Osteoblast (primary cell): ENCODE results near the gene FAM9C. TPM values are rescaled to one million over a fixed set of nuclear protein-coding genes. Genes with fewer than 3 reads are reported as not detected.

Experiments used
- DNase-seq: peaks from one replicate; pipeline ENCODE4 v3.0.0; 2011; ENCODE audit warnings: low spot score, mixed read lengths; ENCODE audit not compliant: insufficient read length; ENCODE audit errors: missing footprints
- H2AFZ ChIP-seq: 2 replicates; pipeline ENCODE4 v1.6.0; 2011; ENCODE audit warnings: mild to moderate bottlenecking, low read length
- H3K27ac ChIP-seq: 2 replicates; pipeline ENCODE4 v1.5.1; 2011; ENCODE audit warnings: mild to moderate bottlenecking, low read depth, low read length, moderate library complexity
- H3K27me3 ChIP-seq: 2 replicates; pipeline ENCODE4 v1.6.0; 2012; ENCODE audit warnings: mild to moderate bottlenecking, control low read depth, inconsistent platforms, low read length, moderate library complexity; ENCODE audit not compliant: insufficient read depth
- H3K36me3 ChIP-seq: 2 replicates; pipeline ENCODE4 v1.5.1; 2011; ENCODE audit warnings: mild to moderate bottlenecking, low read length, control low read depth, moderate library complexity; ENCODE audit not compliant: insufficient read depth
- H3K4me1 ChIP-seq: 2 replicates; pipeline ENCODE4 v1.5.1; 2011; ENCODE audit warnings: mild to moderate bottlenecking, low read length, control low read depth, moderate library complexity; ENCODE audit not compliant: insufficient read depth
- H3K4me2 ChIP-seq: 2 replicates; pipeline ENCODE4 v1.6.0; 2011; ENCODE audit warnings: mild to moderate bottlenecking, low read length; ENCODE audit not compliant: insufficient read depth
- H3K4me3 ChIP-seq: fragments of 200-600 bp; sonication (generic); 3 replicates; pipeline ENCODE4 v1.5.1; 2012; ENCODE audit warnings: mild to moderate bottlenecking, low read length, inconsistent platforms; ENCODE audit not compliant: insufficient read depth
- H3K79me2 ChIP-seq: 2 replicates; pipeline ENCODE4 v1.6.0; 2012; ENCODE audit warnings: mild to moderate bottlenecking, low read length, control low read depth, inconsistent platforms; ENCODE audit not compliant: insufficient read depth
- H3K9me3 ChIP-seq: 2 replicates; pipeline ENCODE4 v1.5.1; 2011; ENCODE audit warnings: low read depth, low read length, control low read depth
- H4K20me1 ChIP-seq: 2 replicates; pipeline ENCODE4 v1.6.0; 2012; ENCODE audit warnings: mild to moderate bottlenecking, low read length, control low read depth; ENCODE audit not compliant: insufficient read depth
- CTCF ChIP-seq: IDR thresholded peaks from 2 replicates; pipeline ENCODE4 v1.5.1; 2011; ENCODE audit warnings: mild to moderate bottlenecking, low read depth, low read length, moderate library complexity; ENCODE audit errors: extremely low read depth
- total RNA-seq: library from RNA; depleted of rRNA; stranded (reverse); fragments of >200 nt; gene quantifications from 2 replicates; pipeline ENCODE4 v1.2.3, GENCODE V29; 2012

The FAM9C gene
- total RNA-seq, 1 donor = not detected

- no peak for DNase-seq
- Histone ChIP-seq H3K27me3 (no peaks in the 10 kb centered on the region), H3K4me2 (no peak overlapping the region), H3K27ac (no peak overlapping the region), H3K36me3 (no peaks in the 10 kb centered on the region), H2AFZ (no peak overlapping the region), H3K4me1 (peaks cover 9% of the 10 kb centered on the region), H3K4me3 (no peak overlapping the region), H4K20me1 (no peaks in the 10 kb centered on the region), H3K9me3 (no peaks in the 10 kb centered on the region), H3K79me2 (no peaks in the 10 kb centered on the region)
- no peak for TF ChIP-seq CTCF
These were observed 30.2 kb upstream of the FAM9C start for GRCh38 chrX:13074297-13075262.

- H4K20me1 ChIP-seq = no peaks in the 10 kb centered on the region
- H3K4me3 ChIP-seq = no peak overlapping the region
- no peak overlapping the region for H3K4me2 ChIP-seq
- no peaks in the 10 kb centered on the region for H3K9me3 ChIP-seq
- peaks cover 2% of the 10 kb centered on the region for H3K4me1 ChIP-seq
- H2AFZ ChIP-seq = no peak overlapping the region
- no peaks in the 10 kb centered on the region for H3K79me2 ChIP-seq
- DNase-seq = no peak
- no peaks in the 10 kb centered on the region for H3K36me3 ChIP-seq
- H3K27ac ChIP-seq = no peak overlapping the region
- TF ChIP-seq CTCF = no peak
- H3K27me3 ChIP-seq = no peaks in the 10 kb centered on the region
These were observed 25.5 kb upstream of the FAM9C start for GRCh38 chrX:13069771-13070416.

- H3K4me2 ChIP-seq = no peak overlapping the region
- H3K4me3 ChIP-seq = no peak overlapping the region
- no peaks in the 10 kb centered on the region for H3K36me3 ChIP-seq
- H3K4me1 ChIP-seq = peaks cover 10% of the 10 kb centered on the region
- H2AFZ ChIP-seq = no peak overlapping the region
- DNase-seq = no peak
- no peak overlapping the region for H3K27ac ChIP-seq
- no peaks in the 10 kb centered on the region for H3K9me3 ChIP-seq
- H3K27me3 ChIP-seq = no peaks in the 10 kb centered on the region
- no peak for TF ChIP-seq CTCF
- H3K79me2 ChIP-seq = no peaks in the 10 kb centered on the region
- H4K20me1 ChIP-seq = no peaks in the 10 kb centered on the region
These were observed 24.2 kb upstream of the FAM9C start for GRCh38 chrX:13068651-13069050.

GRCh38 chrX:13067773-13068172, 23.4 kb upstream of the FAM9C start:
- Histone ChIP-seq H3K36me3 (no peaks in the 10 kb centered on the region), H3K4me3 (no peak overlapping the region), H3K4me2 (no peak overlapping the region), H3K4me1 (peaks cover 10% of the 10 kb centered on the region), H2AFZ (no peak overlapping the region), H3K27ac (no peak overlapping the region), H3K27me3 (no peaks in the 10 kb centered on the region), H3K9me3 (no peaks in the 10 kb centered on the region), H4K20me1 (no peaks in the 10 kb centered on the region), H3K79me2 (no peaks in the 10 kb centered on the region)
- no peak for TF ChIP-seq CTCF
- DNase-seq = no peak
